ENCODE measurements around the gene PTPN1. TPM values are rescaled to one million over a fixed set of nuclear protein-coding genes. Genes with fewer than 3 reads are reported as not detected.

PTPN1 gene
- total RNA-seq, 1 donor from 2014 or later = 50.9 TPM

GRCh38 chr20:50574108-50574507, 63.9 kb downstream of the PTPN1 start:
- no peak for DNase-seq (ENCODE audit: low spot score)

DNA sequence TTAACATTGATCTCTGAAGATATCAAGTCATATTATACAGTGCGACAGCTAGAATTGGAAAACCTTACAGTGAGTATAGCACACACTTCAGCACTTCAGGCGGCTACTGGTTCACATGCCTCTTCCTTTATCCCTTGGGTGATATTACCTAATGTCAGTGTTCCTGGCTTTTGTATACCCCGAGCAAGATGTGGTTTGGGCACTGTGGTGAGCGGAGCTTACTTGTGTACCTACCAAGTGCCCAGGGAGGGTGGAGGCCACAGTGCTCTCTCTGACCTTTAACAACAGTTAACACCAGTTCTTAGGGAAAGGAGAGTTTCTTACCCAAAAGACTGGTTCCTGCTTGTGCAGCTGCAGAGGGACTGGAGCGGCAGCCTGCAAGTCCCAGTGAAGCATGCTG, 64.4 kb downstream of the PTPN1 start:
- no peak for DNase-seq (ENCODE audit: low spot score)

DNA sequence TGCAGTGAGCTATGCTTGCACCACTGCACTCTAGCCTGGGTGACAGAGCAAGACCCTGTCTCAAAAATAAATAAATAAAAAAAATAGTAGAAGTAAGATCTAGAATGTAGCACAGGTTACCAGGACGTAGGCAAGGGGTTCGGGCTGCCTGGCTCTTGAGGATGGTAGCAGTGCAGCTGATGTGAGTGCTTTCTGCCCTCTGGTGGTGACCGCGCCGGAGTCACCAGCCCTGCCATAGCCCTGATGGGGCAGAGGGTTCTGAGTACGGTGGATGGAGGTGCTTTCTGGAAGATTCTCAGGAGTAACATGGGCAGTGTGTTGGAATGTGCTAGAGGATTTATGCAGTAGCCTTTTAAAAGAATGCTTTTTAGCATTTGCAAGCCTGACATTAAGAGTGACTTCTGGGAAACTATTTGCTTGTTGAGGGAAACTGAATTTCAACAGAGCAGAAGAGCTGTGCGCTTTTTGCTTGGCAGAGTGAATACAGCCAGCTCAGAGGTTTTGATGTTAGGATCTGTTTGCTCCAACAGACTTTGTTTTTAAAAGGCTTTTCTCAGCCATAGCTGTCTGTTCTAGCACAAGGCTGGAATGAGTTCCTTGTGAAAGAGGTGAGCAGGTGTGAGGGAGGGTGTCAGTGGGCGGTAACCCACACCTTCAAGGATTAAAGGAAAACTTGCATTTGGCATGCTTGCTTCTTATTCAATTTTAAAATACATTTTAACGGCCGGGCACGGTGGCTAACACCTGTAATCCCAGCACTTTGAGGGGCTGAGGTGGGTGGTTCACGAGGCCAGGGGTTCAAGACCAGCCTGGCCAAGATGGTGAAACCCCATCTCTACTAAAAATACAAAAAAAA, 65.9 kb downstream of the PTPN1 start:
- DNase-seq (ENCODE audit: low spot score) = peak; percentile 16

- peak; percentile 71 for DNase-seq (ENCODE audit: low spot score)
Measured at GRCh38 chr20:50577175-50578018, 67.2 kb downstream of the PTPN1 start.

DNA sequence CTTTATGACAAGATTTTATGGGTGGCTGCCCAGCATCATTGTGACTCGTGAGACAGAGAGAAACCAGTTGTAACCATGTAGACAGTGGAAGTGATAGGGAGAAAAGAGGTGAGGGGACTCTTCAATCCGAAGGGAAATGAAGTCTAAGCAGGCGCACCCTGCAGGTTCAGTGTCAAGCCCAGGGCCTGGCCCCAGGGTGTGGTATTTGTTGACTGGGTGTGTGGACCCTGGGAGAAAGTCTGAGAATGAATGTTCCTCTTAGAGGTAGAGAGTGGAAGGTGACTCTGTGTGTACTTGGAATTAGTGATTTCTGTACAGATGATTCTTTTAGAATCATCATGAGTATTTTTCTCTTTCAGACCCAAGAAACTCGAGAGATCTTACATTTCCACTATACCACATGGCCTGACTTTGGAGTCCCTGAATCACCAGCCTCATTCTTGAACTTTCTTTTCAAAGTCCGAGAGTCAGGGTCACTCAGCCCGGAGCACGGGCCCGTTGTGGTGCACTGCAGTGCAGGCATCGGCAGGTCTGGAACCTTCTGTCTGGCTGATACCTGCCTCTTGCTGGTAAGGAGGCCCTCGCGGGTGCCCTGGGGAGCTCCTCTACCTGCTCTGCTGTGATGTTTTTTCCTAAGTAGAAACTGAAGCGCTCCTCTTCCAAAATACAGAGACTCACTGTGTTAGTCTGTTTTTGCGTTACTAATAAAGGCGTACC, 68.0 kb downstream of the PTPN1 start:
- DNase-seq (ENCODE audit: low spot score) = peak; percentile 68

- peak; percentile 33 for DNase-seq (ENCODE audit: low spot score)
Measured at GRCh38 chr20:50578778-50579165, 68.6 kb downstream of the PTPN1 start.

DNA sequence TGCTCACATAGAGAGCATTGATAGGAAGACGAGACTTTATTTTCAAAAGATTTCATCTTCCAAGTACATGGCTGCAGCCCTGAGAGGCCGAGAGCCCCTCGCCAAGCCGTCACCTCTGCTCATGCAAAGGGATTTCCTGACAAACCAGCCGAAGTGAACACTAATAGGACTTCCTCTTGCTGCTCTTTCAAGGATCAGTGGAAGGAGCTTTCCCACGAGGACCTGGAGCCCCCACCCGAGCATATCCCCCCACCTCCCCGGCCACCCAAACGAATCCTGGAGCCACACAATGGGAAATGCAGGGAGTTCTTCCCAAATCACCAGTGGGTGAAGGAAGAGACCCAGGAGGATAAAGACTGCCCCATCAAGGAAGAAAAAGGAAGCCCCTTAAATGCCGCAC, 69.3 kb downstream of the PTPN1 start:
- DNase-seq (ENCODE audit: low spot score) = peak; percentile 30

DNA sequence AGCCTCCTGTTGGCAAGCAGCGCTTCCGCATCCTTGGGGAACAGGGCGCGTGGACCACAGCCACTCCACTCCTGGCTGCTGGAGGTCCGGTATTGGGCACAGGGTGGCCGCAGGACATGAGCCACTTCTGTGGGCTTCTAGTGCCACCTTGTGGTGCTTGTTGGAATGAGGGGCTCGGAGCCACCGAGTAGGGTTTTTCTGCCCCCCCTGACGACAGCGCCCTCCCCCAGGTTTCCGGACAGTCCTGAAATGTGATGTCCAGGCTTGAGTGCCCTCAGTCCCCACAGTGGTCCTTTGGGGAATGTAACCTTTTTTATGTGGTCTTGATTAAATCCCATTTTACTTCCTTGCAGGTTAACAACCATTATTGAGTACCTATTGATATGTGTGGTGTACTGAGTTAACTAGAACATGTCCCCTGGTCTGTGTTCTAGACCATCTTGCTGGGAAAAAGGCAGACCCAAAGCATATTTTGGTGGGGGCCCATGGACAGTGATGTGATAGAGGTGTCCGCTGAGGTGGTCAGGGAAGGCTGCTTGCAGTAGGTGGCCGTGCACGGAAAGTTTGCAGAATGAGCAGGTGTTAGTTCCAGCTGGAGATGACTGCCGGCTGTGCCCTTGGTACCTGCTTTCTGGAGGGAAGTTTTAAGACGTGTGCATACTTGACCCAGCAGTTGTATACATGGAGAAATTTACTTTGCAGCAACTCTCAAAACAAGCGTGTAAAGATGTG, 70.0 kb downstream of the PTPN1 start:
- DNase-seq (ENCODE audit: low spot score) = peak; percentile 87

DNA sequence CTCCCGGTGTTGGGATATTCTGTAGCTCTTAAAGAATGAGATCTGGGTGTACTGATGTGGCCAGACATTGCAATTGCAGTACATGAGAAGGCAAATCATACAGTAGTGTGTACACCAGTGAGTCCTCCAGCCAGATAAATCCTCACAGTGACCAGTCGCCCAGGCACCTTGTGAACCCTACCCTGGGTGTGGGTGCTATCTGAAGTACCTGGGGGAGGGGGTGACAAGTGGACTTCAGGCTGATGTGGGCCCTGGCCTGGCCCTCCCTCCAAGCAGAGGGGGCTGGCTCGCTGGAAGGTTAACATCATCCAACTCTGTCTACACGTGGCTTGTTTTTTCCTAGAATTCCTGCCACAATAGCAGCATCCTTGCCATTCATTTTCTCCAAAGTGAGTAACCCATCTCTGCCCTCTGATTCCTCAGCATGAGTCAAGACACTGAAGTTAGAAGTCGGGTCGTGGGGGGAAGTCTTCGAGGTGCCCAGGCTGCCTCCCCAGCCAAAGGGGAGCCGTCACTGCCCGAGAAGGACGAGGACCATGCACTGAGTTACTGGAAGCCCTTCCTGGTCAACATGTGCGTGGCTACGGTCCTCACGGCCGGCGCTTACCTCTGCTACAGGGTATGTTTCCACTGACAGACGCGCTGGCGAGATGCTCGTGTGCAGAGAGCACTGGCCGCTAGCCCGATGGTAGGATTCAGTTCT, 70.8 kb downstream of the PTPN1 start:
- no peak for DNase-seq (ENCODE audit: low spot score)

GRCh38 chr20:50582092-50582491, 71.9 kb downstream of the PTPN1 start:
- DNase-seq (ENCODE audit: low spot score) = no peak

- no peak for DNase-seq (ENCODE audit: low spot score)
Measured at GRCh38 chr20:50582591-50583234, 72.5 kb downstream of the PTPN1 start.

GRCh38 chr20:50583442-50584150, 73.4 kb downstream of the PTPN1 start:
- no peak for DNase-seq (ENCODE audit: low spot score)

DNA sequence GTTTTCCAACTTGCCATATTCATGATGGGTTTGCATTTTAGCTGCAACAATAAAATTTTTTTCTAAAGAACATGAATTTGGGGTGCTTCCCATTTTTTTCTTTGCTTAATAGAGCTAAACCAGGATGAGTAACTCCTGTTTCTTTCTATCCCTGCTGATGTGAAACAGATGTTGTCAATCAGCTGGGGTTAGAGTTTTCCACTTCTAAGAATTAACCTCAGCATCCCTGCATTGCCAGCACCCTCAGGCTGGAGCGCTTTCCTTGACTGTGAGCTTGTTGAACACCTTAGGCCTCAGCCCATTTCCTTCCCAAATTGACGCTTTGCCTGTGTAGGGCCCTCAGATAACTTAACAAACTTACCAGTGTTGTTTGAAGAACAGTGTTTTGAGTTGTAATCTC, 74.5 kb downstream of the PTPN1 start:
- no peak for DNase-seq (ENCODE audit: low spot score)

DNA sequence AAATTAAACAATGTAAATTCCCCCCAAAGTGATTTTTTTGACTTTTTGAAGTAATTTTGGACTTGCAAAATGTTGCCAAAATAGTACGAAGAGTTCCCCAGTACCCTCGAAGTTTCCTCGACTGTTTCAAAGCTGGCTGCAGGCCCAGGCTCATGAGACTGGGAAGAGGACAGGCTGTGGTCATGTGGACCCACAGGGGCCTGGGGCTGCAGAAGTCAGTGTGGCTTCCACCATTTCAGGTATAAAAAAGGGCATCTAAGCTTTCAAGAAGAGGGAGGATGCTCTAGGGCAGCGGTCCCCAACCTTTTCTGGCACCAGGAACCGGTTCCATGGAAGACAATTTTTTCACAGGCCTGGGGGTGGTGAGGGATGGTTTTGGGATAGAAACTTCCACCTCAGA, 75.0 kb downstream of the PTPN1 start:
- DNase-seq (ENCODE audit: low spot score) = no peak

DNA sequence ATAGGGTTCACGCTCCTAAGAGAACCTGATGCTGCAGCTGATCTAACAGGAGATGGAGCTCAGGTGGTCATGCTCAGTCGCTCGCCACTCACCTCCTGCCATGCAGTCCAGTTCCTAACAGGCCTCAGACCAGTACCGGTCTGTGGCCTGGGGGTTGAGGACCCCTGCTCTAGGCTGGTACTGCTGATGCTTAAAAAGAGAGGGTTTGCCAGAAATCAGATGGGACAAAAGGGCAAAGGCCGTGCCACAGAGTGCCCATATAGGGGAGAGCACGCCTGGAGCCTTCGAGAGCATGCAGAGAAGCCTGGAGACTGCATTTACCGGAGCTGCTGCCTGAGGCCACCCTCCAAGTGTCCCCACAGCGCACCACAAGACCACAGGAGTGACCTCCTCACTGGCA, 75.5 kb downstream of the PTPN1 start:
- no peak for DNase-seq (ENCODE audit: low spot score)

- DNase-seq (ENCODE audit: low spot score) = no peak
Measured at GRCh38 chr20:50586531-50587232, 76.5 kb downstream of the PTPN1 start.

GRCh38 chr20:50587291-50587961, 77.2 kb downstream of the PTPN1 start:
- DNase-seq (ENCODE audit: low spot score) = no peak

Measured in mesenteric fat pad (tissue), 1 donor.